Cardiac fibroblast (primary cell): Measurements from ENCODE around the gene GNPTG.

Source experiments
- DNase-seq, 2 donors: peaks; one replicate each; pipeline versions ENCODE4 v3.0.0 to v3.0.0-alpha.2; 2010; ENCODE audit warnings: low read depth in 2 of 2
- H3K4me3 ChIP-seq, 2 donors: replicated peaks in 1 of 2; 1 replicate in 1 of 2; 2 replicates in 1 of 2; pipeline ENCODE4 v1.5.1; 2011; ENCODE audit warnings: low read depth in 2 of 2, low read length in 2 of 2, mild to moderate bottlenecking in 2 of 2, moderate library complexity in 1 of 2
- TF ChIP-seq, protein P1 (sequence below): IDR thresholded peaks from one replicate; pipeline ENCODE4 v1.5.1; 2011; ENCODE audit warnings: low read depth, mild to moderate bottlenecking, low read length, inconsistent platforms

The GNPTG gene

GRCh38 chr16:1309888-1310831 lies 41.6 kb upstream of the GNPTG start:
- peak overlapping the region; percentile 74 to 75 for H3K4me3 ChIP-seq
- peak; percentile 49 to 58 for DNase-seq
- TF ChIP-seq, protein P1, sequence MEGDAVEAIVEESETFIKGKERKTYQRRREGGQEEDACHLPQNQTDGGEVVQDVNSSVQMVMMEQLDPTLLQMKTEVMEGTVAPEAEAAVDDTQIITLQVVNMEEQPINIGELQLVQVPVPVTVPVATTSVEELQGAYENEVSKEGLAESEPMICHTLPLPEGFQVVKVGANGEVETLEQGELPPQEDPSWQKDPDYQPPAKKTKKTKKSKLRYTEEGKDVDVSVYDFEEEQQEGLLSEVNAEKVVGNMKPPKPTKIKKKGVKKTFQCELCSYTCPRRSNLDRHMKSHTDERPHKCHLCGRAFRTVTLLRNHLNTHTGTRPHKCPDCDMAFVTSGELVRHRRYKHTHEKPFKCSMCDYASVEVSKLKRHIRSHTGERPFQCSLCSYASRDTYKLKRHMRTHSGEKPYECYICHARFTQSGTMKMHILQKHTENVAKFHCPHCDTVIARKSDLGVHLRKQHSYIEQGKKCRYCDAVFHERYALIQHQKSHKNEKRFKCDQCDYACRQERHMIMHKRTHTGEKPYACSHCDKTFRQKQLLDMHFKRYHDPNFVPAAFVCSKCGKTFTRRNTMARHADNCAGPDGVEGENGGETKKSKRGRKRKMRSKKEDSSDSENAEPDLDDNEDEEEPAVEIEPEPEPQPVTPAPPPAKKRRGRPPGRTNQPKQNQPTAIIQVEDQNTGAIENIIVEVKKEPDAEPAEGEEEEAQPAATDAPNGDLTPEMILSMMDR = no peak

DNA sequence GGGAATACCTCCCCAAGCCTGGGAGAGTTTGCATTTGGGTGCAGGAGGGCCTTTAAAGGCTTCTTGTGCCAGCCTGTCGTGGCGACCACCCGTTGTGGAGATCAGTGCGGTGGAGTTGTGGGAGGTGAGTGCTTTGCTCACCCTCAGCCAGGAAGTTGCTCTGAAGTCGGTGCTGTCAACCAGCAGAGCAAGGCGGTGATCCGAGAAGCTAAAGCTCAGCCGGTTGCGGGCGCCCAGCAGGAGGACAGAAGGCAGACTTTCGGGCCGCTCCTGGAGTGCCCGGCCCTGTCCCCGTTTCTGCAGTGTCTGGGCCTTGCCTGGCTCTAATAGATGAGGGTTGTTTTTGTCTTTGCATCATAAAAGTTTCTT lies 40.9 kb upstream of the GNPTG start:
- peak; percentile 22 to 31 for DNase-seq
- TF ChIP-seq, protein P1 = no peak
- H3K4me3 ChIP-seq = peak overlapping the region; percentile 74 to 75

GRCh38 chr16:1311212-1311737 lies 40.5 kb upstream of the GNPTG start:
- TF ChIP-seq, protein P1 = no peak
- peak overlapping the region; percentile 74 to 75 for H3K4me3 ChIP-seq
- no peak for DNase-seq

DNA sequence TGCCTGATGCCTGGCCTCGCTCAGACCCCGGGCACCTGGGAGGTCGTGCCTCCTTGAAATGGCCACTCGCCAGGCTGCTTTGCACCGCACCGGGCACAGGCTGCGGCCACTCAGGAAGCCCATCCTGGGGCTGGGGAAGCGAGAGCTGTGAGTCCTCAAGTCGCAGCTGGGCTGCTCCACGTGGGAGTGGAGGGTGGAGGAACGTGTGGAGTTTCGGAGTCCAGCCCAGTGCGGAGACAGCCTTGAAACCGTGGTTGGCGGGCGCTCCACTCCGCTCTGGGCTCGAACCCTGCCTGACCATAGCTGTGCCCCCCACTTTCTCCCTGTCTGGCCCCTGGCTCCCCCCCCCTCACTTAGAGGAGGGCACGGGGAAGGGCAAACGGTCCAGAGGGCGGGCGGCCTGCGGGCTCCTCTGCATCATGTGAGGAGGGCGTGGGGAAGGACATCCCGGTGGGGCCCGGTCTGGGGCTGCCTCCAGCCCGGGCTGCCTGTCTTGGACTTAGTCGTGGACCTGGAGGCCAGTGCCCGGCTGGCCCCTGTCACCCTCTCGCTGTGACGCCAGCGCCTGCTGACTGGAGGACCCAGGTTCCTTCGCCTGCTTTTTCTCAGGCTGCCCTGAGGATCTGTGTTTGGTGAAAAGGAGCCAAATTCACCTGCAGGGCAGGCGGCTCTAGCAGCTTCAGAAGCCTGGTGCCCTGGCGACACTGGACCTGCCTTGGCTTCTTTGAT lies 39.8 kb upstream of the GNPTG start:
- peak; percentile 28 to 40 for DNase-seq
- TF ChIP-seq, protein P1 = no peak
- H3K4me3 ChIP-seq = peak overlapping the region; percentile 74 to 75

- peak overlapping the region in 1 of 2 donors; percentile 74 for H3K4me3 ChIP-seq
- TF ChIP-seq, protein P1 = no peak
- DNase-seq = no peak
Observed at GRCh38 chr16:1312467-1312816, 39.3 kb upstream of the GNPTG start.

DNA sequence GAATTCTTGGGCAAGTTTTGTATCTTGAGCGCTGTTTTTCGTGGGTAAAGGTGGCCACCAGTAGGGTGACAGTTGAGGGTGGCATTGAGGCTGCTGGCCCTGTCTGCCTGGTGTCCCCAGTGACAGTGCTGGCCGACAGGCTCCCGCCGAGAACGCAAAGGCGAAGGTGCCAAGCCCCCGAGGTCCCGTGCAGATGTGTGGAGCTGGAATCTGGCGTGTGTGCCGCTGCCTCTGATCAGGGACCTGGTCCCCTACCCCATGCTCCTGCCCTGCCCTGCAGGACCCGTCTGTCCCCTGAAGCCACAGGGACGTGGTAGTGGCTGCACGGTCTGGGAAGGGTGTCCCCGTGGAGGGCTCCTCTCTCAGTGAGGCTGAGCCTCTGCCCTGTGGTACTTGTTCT lies 38.8 kb upstream of the GNPTG start:
- TF ChIP-seq, protein P1 = no peak
- no peak overlapping the region for H3K4me3 ChIP-seq
- DNase-seq = no peak
